GM19452 (cell line): Measurements from ENCODE around the gene PDCD2.
"Not testable (repeated sequence)": the region's sequence is repeated elsewhere in the genome, so short reads cannot be mapped to it uniquely, and the experiment has no call there.

Experiments
- ATAC-seq: cut with Tn5 transposase; IDR thresholded peaks from one replicate; pipeline ENCODE4 v1.9.1; 2021; ENCODE audit not compliant: unreplicated experiment

PDCD2 gene

GRCh38 chr6:170552765-170553533, 31.5 kb downstream of the PDCD2 start, which contains the start of gene PSMB1:
TSS of gene PSMB1 (minus strand) at chr6:170553307. CDS start at chr6:170553242, 65 bp downstream.
- ATAC-seq = peak; percentile 52

- no peak for ATAC-seq
Observed at GRCh38 chr6:170545405-170545804, 39.0 kb downstream of the PDCD2 start.

GRCh38 chr6:170542031-170542719, 42.3 kb downstream of the PDCD2 start:
- ATAC-seq = no peak

GRCh38 chr6:170537329-170537728, 47.1 kb downstream of the PDCD2 start:
- ATAC-seq = no peak

GRCh38 chr6:170536671-170537070, 47.8 kb downstream of the PDCD2 start:
- ATAC-seq = no peak

- ATAC-seq = no peak
Observed at GRCh38 chr6:170535004-170535403, 49.4 kb downstream of the PDCD2 start.

GRCh38 chr6:170533792-170534191, 50.6 kb downstream of the PDCD2 start:
- ATAC-seq = no peak

GRCh38 chr6:170532867-170533488, 51.5 kb downstream of the PDCD2 start:
- ATAC-seq = no peak

GRCh38 chr6:170529839-170530469, 54.5 kb downstream of the PDCD2 start:
- ATAC-seq = peak; percentile 75

GRCh38 chr6:170527995-170528394, 56.4 kb downstream of the PDCD2 start:
- not testable (repeated sequence) for ATAC-seq

GRCh38 chr6:170525795-170526194, 58.6 kb downstream of the PDCD2 start:
- ATAC-seq = no peak
